ENCODE measurements around the gene NOL7. TPM values are rescaled to one million over a fixed set of nuclear protein-coding genes. Genes with fewer than 3 reads are reported as not detected.

Gene NOL7
- total RNA-seq, 1 experiment from 2014 or later: 102 TPM

GRCh38 chr6:13573669-13574110 lies 41.4 kb upstream of the NOL7 start:
- CTCF ChIA-PET: no interaction called here
- intact Hi-C loops (cut with micrococcal nuclease; ENCODE audit: unreplicated experiment): no loop called here
- no peak for TF ChIP-seq CTCF (conservative IDR thresholded peaks at IDR 0.05; ENCODE audit: low read depth, low read length)
- no peak for TF ChIP-seq EZH2 (IDR thresholded peaks at IDR 0.05; ENCODE audit: borderline replicate concordance, low read depth, low read length, poor library complexity, severe bottlenecking)
- Histone ChIP-seq H3K4me3 (ENCODE audit: low read depth, low read length, poor library complexity, severe bottlenecking) (peak overlapping the region; percentile 67), H3K9me3 (ENCODE audit: low read depth, low read length, poor library complexity, severe bottlenecking) (no peaks in the 10 kb centered on the region), H3K27ac (ENCODE audit: low read depth, low read length, poor library complexity, severe bottlenecking) (peak overlapping the region; percentile 74), H3K4me1 (ENCODE audit: insufficient read depth, low read length, poor library complexity, severe bottlenecking) (no peaks in the 10 kb centered on the region), H3K36me3 (ENCODE audit: insufficient read depth, low read length, poor library complexity, severe bottlenecking) (no peaks in the 10 kb centered on the region), H3K27me3 (replicated peaks; ENCODE audit: insufficient read depth, low read depth, low read length, poor library complexity) (no peaks in the 10 kb centered on the region)
- BruUV-seq (replicated peaks): TSS peak; percentile 82
- POLR2A ChIA-PET (ENCODE audit: low non-redundant PET): no interaction called here
- DNase-seq (ENCODE audit: low spot score): peak; percentile 39

GRCh38 chr6:13574149-13574570 lies 41.0 kb upstream of the NOL7 start:
- POLR2A ChIA-PET (ENCODE audit: low non-redundant PET): interaction anchor here (0.6 kb wide), 1 partner anchor 271 kb away, joined by 4 read pairs; no protein-coding TSS in a partner anchor
- no peaks in the 10 kb centered on the region for H3K27me3 ChIP-seq (replicated peaks; ENCODE audit: insufficient read depth, low read depth, low read length, poor library complexity)
- peak overlapping the region; percentile 74 for H3K27ac ChIP-seq (ENCODE audit: low read depth, low read length, poor library complexity, severe bottlenecking)
- intact Hi-C loops (cut with micrococcal nuclease; ENCODE audit: unreplicated experiment): no loop called here
- no peaks in the 10 kb centered on the region for H3K36me3 ChIP-seq (ENCODE audit: insufficient read depth, low read length, poor library complexity, severe bottlenecking)
- BruUV-seq (replicated peaks): no TSS peak
- TF ChIP-seq CTCF (conservative IDR thresholded peaks at IDR 0.05; ENCODE audit: low read depth, low read length): peak; percentile 38
- no peak for TF ChIP-seq EZH2 (IDR thresholded peaks at IDR 0.05; ENCODE audit: borderline replicate concordance, low read depth, low read length, poor library complexity, severe bottlenecking)
- DNase-seq (ENCODE audit: low spot score): peak; percentile 96
- H3K9me3 ChIP-seq (ENCODE audit: low read depth, low read length, poor library complexity, severe bottlenecking): no peaks in the 10 kb centered on the region
- CTCF ChIA-PET: interaction anchor here (0.5 to 1.7 kb wide), 6 partner anchors 12 to 137 kb away, joined by 3 to 15 read pairs (median 6); partner anchors contain the start of genes NOL7 and RANBP9
- peak overlapping the region; percentile 67 for H3K4me3 ChIP-seq (ENCODE audit: low read depth, low read length, poor library complexity, severe bottlenecking)
- no peaks in the 10 kb centered on the region for H3K4me1 ChIP-seq (ENCODE audit: insufficient read depth, low read length, poor library complexity, severe bottlenecking)

- ChIA-PET CTCF (interaction anchor here (0.5 to 1.7 kb wide), 9 partner anchors 13 to 327 kb away, joined by 3 to 15 read pairs (median 3); partner anchors contain the start of genes NOL7 and RANBP9), POLR2A (ENCODE audit: low non-redundant PET) (interaction anchor here (0.6 kb wide), 2 partner anchors 141 to 271 kb away, joined by 4 read pairs; no protein-coding TSS in a partner anchor)
- H3K9me3 ChIP-seq (ENCODE audit: low read depth, low read length, poor library complexity, severe bottlenecking): no peaks in the 10 kb centered on the region
- H3K36me3 ChIP-seq (ENCODE audit: insufficient read depth, low read length, poor library complexity, severe bottlenecking): no peaks in the 10 kb centered on the region
- no peaks in the 10 kb centered on the region for H3K27me3 ChIP-seq (replicated peaks; ENCODE audit: insufficient read depth, low read depth, low read length, poor library complexity)
- DNase-seq (ENCODE audit: low spot score): peak; percentile 88
- TF ChIP-seq EZH2 (IDR thresholded peaks at IDR 0.05; ENCODE audit: borderline replicate concordance, low read depth, low read length, poor library complexity, severe bottlenecking) (no peak), CTCF (conservative IDR thresholded peaks at IDR 0.05; ENCODE audit: low read depth, low read length) (no peak)
- no TSS peak for BruUV-seq (replicated peaks)
- intact Hi-C loops (cut with micrococcal nuclease; ENCODE audit: unreplicated experiment): no loop called here
- peak within 1 kb of the TSS; percentile 67 for H3K4me3 ChIP-seq (ENCODE audit: low read depth, low read length, poor library complexity, severe bottlenecking)
- no peaks in the 10 kb centered on the region for H3K4me1 ChIP-seq (ENCODE audit: insufficient read depth, low read length, poor library complexity, severe bottlenecking)
- H3K27ac ChIP-seq (ENCODE audit: low read depth, low read length, poor library complexity, severe bottlenecking): peak within 1 kb of the TSS; percentile 74
These were observed 40.4 kb upstream of the NOL7 start, which contains the start of gene SIRT5 for GRCh38 chr6:13574571-13575376. Gene SIRT5 (plus strand): TSS chr6:13574601. CDS start chr6:13584111, 9,510 bp downstream.

Data from A673 (cell line).